SJSA1 (cell line): ENCODE results near the gene SEC24C. TPM values are rescaled to one million over a fixed set of nuclear protein-coding genes. Genes with fewer than 3 reads are reported as not detected.

Experiments
- DNase-seq, 2 experiments: peaks; one replicate each; pipeline ENCODE4 v3.0.0-alpha.2; 2015 to 2020; ENCODE audit warnings: low spot score in 2 of 2, low read depth in 1 of 2
- H3K27ac ChIP-seq: fragments of 250-450 bp; sonication (Bioruptor Pico); 2 replicates; pipeline ENCODE4 v1.5.1; 2020; ENCODE audit warnings: mild to moderate bottlenecking, moderate library complexity
- H3K27me3 ChIP-seq: fragments of 250-450 bp; sonication (Bioruptor Pico); replicated peaks from 2 replicates; pipeline ENCODE4 v1.5.1; 2020; ENCODE audit warnings: mild to moderate bottlenecking, moderate library complexity
- H3K36me3 ChIP-seq: fragments of 250-450 bp; sonication (Bioruptor Pico); 2 replicates; pipeline ENCODE4 v1.5.1; 2020; ENCODE audit warnings: mild to moderate bottlenecking
- H3K4me1 ChIP-seq: fragments of 250-450 bp; sonication (Bioruptor Pico); replicated peaks from 2 replicates; pipeline ENCODE4 v1.6.1; 2021; ENCODE audit warnings: mild to moderate bottlenecking
- H3K4me3 ChIP-seq: fragments of 250-450 bp; sonication (Bioruptor Pico); 2 replicates; pipeline ENCODE4 v1.5.1; 2020; ENCODE audit warnings: mild to moderate bottlenecking
- H3K9me3 ChIP-seq: fragments of 250-450 bp; sonication (Bioruptor Pico); replicated peaks from 2 replicates; pipeline ENCODE4 v1.5.1; 2020; ENCODE audit warnings: mild to moderate bottlenecking
- total RNA-seq: library from RNA; depleted of rRNA; stranded (reverse); fragments of >200 nt; shearing (Covaris generic); gene quantifications from 2 replicates; pipeline ENCODE4 v1.2.3, GENCODE V29; 2014

Gene SEC24C
- total RNA-seq, 1 experiment from 2014 or later: 66.5 TPM

GRCh38 chr10:73768881-73769280, 24.7 kb downstream of the SEC24C start:
- H3K27ac ChIP-seq: no peak overlapping the region
- no peak overlapping the region for H3K4me3 ChIP-seq
- no peaks in the 10 kb centered on the region for H3K9me3 ChIP-seq
- no peaks in the 10 kb centered on the region for H3K27me3 ChIP-seq
- DNase-seq: no peak
- H3K36me3 ChIP-seq: peaks cover 97% of the 10 kb centered on the region
- H3K4me1 ChIP-seq: peaks cover 20% of the 10 kb centered on the region

- no peak overlapping the region for H3K27ac ChIP-seq
- H3K9me3 ChIP-seq: no peaks in the 10 kb centered on the region
- DNase-seq: no peak
- H3K4me3 ChIP-seq: no peak overlapping the region
- H3K36me3 ChIP-seq: peaks cover 95% of the 10 kb centered on the region
- H3K4me1 ChIP-seq: peaks cover 22% of the 10 kb centered on the region
- H3K27me3 ChIP-seq: no peaks in the 10 kb centered on the region
Observed at GRCh38 chr10:73769396-73769795, 25.2 kb downstream of the SEC24C start.

GRCh38 chr10:73771722-73772280, 27.6 kb downstream of the SEC24C start:
- H3K4me1 ChIP-seq: peaks cover 22% of the 10 kb centered on the region
- peak; percentile 90 to 91 for DNase-seq

GRCh38 chr10:73772281-73773151, 28.3 kb downstream of the SEC24C start:
- Histone ChIP-seq H3K4me1 (peaks cover 22% of the 10 kb centered on the region), H3K27ac (peak overlapping the region; percentile 79), H3K4me3 (peak overlapping the region; percentile 80), H3K27me3 (no peaks in the 10 kb centered on the region), H3K36me3 (peaks cover 88% of the 10 kb centered on the region), H3K9me3 (no peaks in the 10 kb centered on the region)
- peak; percentile 84 to 92 for DNase-seq

More at GRCh38 chr10:73771722-73772280, 27.6 kb downstream of the SEC24C start:
- Histone ChIP-seq H3K4me3 (peak overlapping the region; percentile 80), H3K27me3 (no peaks in the 10 kb centered on the region), H3K27ac (peak overlapping the region; percentile 79), H3K9me3 (no peaks in the 10 kb centered on the region), H3K36me3 (peaks cover 89% of the 10 kb centered on the region)

GRCh38 chr10:73773152-73773879, 29.1 kb downstream of the SEC24C start:
- no peaks in the 10 kb centered on the region for H3K27me3 ChIP-seq
- no peaks in the 10 kb centered on the region for H3K9me3 ChIP-seq
- H3K36me3 ChIP-seq: peaks cover 87% of the 10 kb centered on the region
- DNase-seq: no peak
- H3K4me3 ChIP-seq: peak overlapping the region; percentile 80
- H3K27ac ChIP-seq: peak overlapping the region; percentile 79; the same call in 1 of the 2 replicates
- peaks cover 22% of the 10 kb centered on the region for H3K4me1 ChIP-seq

- H3K27ac ChIP-seq: no peak overlapping the region
- no peak for DNase-seq
- no peak overlapping the region for H3K4me3 ChIP-seq
- no peaks in the 10 kb centered on the region for H3K9me3 ChIP-seq
- H3K4me1 ChIP-seq: peaks cover 22% of the 10 kb centered on the region
- no peaks in the 10 kb centered on the region for H3K27me3 ChIP-seq
- peaks cover 87% of the 10 kb centered on the region for H3K36me3 ChIP-seq
Observed at GRCh38 chr10:73774637-73775036, 30.5 kb downstream of the SEC24C start.

- H3K9me3 ChIP-seq: no peaks in the 10 kb centered on the region
- H3K36me3 ChIP-seq: peaks cover 75% of the 10 kb centered on the region
- H3K4me3 ChIP-seq: no peak overlapping the region
- DNase-seq: no peak
- H3K27ac ChIP-seq: no peak overlapping the region
- peaks cover 20% of the 10 kb centered on the region for H3K4me1 ChIP-seq
- no peaks in the 10 kb centered on the region for H3K27me3 ChIP-seq
Observed at GRCh38 chr10:73779018-73779417, 34.8 kb downstream of the SEC24C start.

- no peaks in the 10 kb centered on the region for H3K9me3 ChIP-seq
- no peak overlapping the region for H3K27ac ChIP-seq
- H3K4me1 ChIP-seq: peaks cover 20% of the 10 kb centered on the region
- H3K27me3 ChIP-seq: no peaks in the 10 kb centered on the region
- no peak overlapping the region for H3K4me3 ChIP-seq
- DNase-seq: no peak
- peaks cover 70% of the 10 kb centered on the region for H3K36me3 ChIP-seq
Observed at GRCh38 chr10:73779539-73780197, 35.5 kb downstream of the SEC24C start.

- no peak overlapping the region for H3K4me3 ChIP-seq
- H3K9me3 ChIP-seq: no peaks in the 10 kb centered on the region
- H3K27ac ChIP-seq: no peak overlapping the region
- H3K36me3 ChIP-seq: peaks cover 68% of the 10 kb centered on the region
- DNase-seq: no peak
- H3K4me1 ChIP-seq: peaks cover 24% of the 10 kb centered on the region
- H3K27me3 ChIP-seq: no peaks in the 10 kb centered on the region
Observed at GRCh38 chr10:73780301-73780700, 36.1 kb downstream of the SEC24C start.

- H3K27ac ChIP-seq: peak overlapping the region; percentile 67; the same call in 1 of the 2 replicates
- H3K36me3 ChIP-seq: peaks cover 61% of the 10 kb centered on the region
- H3K4me1 ChIP-seq: peaks cover 24% of the 10 kb centered on the region
- H3K4me3 ChIP-seq: peak overlapping the region; percentile 81
- H3K9me3 ChIP-seq: no peaks in the 10 kb centered on the region
- no peaks in the 10 kb centered on the region for H3K27me3 ChIP-seq
- no peak for DNase-seq
Observed at GRCh38 chr10:73780966-73781365, 36.8 kb downstream of the SEC24C start.

GRCh38 chr10:73781548-73781878, 37.3 kb downstream of the SEC24C start:
- DNase-seq: no peak
- H3K4me3 ChIP-seq: peak overlapping the region; percentile 81
- peak overlapping the region; percentile 67 for H3K27ac ChIP-seq
- no peaks in the 10 kb centered on the region for H3K9me3 ChIP-seq
- peaks cover 25% of the 10 kb centered on the region for H3K4me1 ChIP-seq
- H3K27me3 ChIP-seq: no peaks in the 10 kb centered on the region
- H3K36me3 ChIP-seq: peaks cover 58% of the 10 kb centered on the region

- H3K9me3 ChIP-seq: no peaks in the 10 kb centered on the region
- peak within 1 kb of the TSS; percentile 81 for H3K4me3 ChIP-seq
- peaks cover 53% of the 10 kb centered on the region for H3K36me3 ChIP-seq
- DNase-seq: peak; percentile 75 to 90
- peak within 1 kb of the TSS; percentile 67 for H3K27ac ChIP-seq
- H3K27me3 ChIP-seq: no peaks in the 10 kb centered on the region
- peaks cover 31% of the 10 kb centered on the region for H3K4me1 ChIP-seq
Observed at GRCh38 chr10:73781879-73782748, 37.9 kb downstream of the SEC24C start, which contains the start of gene CHCHD1. TSS of gene CHCHD1 (plus strand) at chr10:73782048. CDS start at chr10:73782076, 28 bp downstream.

- Histone ChIP-seq H3K27ac (no peak overlapping the region; the same call in 1 of the 2 replicates), H3K9me3 (no peaks in the 10 kb centered on the region), H3K36me3 (peaks cover 54% of the 10 kb centered on the region), H3K4me1 (peaks cover 35% of the 10 kb centered on the region), H3K4me3 (peak overlapping the region; percentile 81), H3K27me3 (no peaks in the 10 kb centered on the region)
- DNase-seq: no peak
Observed at GRCh38 chr10:73782749-73783085, 38.5 kb downstream of the SEC24C start.
